ENCODE results near the gene BAZ2A.

The BAZ2A gene

GRCh38 chr12:56628671-56629458 lies 1.3 kb downstream of the BAZ2A start (continued):
- TF ChIP-seq, protein P1, sequence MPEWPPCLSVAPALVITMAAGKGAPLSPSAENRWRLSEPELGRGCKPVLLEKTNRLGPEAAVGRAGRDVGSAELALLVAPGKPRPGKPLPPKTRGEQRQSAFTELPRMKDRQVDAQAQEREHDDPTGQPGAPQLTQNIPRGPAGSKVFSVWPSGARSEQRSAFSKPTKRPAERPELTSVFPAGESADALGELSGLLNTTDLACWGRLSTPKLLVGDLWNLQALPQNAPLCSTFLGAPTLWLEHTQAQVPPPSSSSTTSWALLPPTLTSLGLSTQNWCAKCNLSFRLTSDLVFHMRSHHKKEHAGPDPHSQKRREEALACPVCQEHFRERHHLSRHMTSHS (tag by site-specific recombination; IDR thresholded peaks at IDR 0.05) = no peak
- TF ChIP-seq ZNF843 (tag by site-specific recombination; IDR thresholded peaks at IDR 0.05) (no peak), KLF8 (tag by site-specific recombination; IDR thresholded peaks at IDR 0.05) (no peak), ZNF274 (IDR thresholded peaks at IDR 0.05; ENCODE audit: low read length) (no peak), ZNF274 (tag by site-specific recombination; IDR thresholded peaks at IDR 0.05; ENCODE audit: borderline replicate concordance) (no peak), ATF2 (tag by site-specific recombination; IDR thresholded peaks at IDR 0.05; ENCODE audit: low read depth) (no peak), ZNF600 (tag by site-specific recombination; IDR thresholded peaks at IDR 0.05) (peak; percentile 72; the same call in 1 of the 2 replicates), ZNF391 (tag by site-specific recombination; IDR thresholded peaks at IDR 0.05; ENCODE audit: borderline replicate concordance, low read depth) (0 out of 2 replicates have a peak, but pooled peaks have one; percentile 21), ZNF792 (tag by site-specific recombination; IDR thresholded peaks at IDR 0.05) (no peak), ZBTB17 (tag by site-specific recombination; IDR thresholded peaks at IDR 0.05) (peak; percentile 94), ZNF175 (tag by site-specific recombination; IDR thresholded peaks at IDR 0.05) (no peak), ZNF704 (tag by site-specific recombination; IDR thresholded peaks at IDR 0.05) (no peak), HOXD13 (CRISPR knock-in tag; IDR thresholded peaks at IDR 0.05; ENCODE audit: borderline replicate concordance) (no peak), ZNF426 (tag by site-specific recombination; IDR thresholded peaks at IDR 0.05) (no peak), OSR2 (tag by site-specific recombination; IDR thresholded peaks at IDR 0.05) (no peak), ZNF366 (tag by site-specific recombination; conservative IDR thresholded peaks at IDR 0.05) (peak; percentile 92), ZNF670 (tag by site-specific recombination; IDR thresholded peaks at IDR 0.05; ENCODE audit: low read depth) (no peak), ZNF513 (tag by site-specific recombination; IDR thresholded peaks at IDR 0.05) (no peak; the same call in 1 of the 2 replicates), ZNF416 (tag by site-specific recombination; IDR thresholded peaks at IDR 0.05) (no peak), ZNF169 (tag by site-specific recombination; IDR thresholded peaks at IDR 0.05) (no peak), MYNN (tag by site-specific recombination; IDR thresholded peaks at IDR 0.05; ENCODE audit: borderline replicate concordance) (no peak), ZIC2 (tag by site-specific recombination; IDR thresholded peaks at IDR 0.05) (no peak), RBAK (tag by site-specific recombination; IDR thresholded peaks at IDR 0.05) (no peak), ZNF521 (tag by site-specific recombination; IDR thresholded peaks at IDR 0.05) (no peak), SP2 (tag by site-specific recombination; IDR thresholded peaks at IDR 0.05) (no peak), ZNF266 (tag by site-specific recombination; IDR thresholded peaks at IDR 0.05; ENCODE audit: low read depth) (no peak), ZNF48 (tag by site-specific recombination; IDR thresholded peaks at IDR 0.05) (no peak)
- TF ChIP-seq, protein P2, sequence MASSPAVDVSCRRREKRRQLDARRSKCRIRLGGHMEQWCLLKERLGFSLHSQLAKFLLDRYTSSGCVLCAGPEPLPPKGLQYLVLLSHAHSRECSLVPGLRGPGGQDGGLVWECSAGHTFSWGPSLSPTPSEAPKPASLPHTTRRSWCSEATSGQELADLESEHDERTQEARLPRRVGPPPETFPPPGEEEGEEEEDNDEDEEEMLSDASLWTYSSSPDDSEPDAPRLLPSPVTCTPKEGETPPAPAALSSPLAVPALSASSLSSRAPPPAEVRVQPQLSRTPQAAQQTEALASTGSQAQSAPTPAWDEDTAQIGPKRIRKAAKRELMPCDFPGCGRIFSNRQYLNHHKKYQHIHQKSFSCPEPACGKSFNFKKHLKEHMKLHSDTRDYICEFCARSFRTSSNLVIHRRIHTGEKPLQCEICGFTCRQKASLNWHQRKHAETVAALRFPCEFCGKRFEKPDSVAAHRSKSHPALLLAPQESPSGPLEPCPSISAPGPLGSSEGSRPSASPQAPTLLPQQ (tag by site-specific recombination; IDR thresholded peaks at IDR 0.05) = 0 out of 2 replicates have a peak, but pooled peaks have one; percentile 29
- TF ChIP-seq, protein P3, sequence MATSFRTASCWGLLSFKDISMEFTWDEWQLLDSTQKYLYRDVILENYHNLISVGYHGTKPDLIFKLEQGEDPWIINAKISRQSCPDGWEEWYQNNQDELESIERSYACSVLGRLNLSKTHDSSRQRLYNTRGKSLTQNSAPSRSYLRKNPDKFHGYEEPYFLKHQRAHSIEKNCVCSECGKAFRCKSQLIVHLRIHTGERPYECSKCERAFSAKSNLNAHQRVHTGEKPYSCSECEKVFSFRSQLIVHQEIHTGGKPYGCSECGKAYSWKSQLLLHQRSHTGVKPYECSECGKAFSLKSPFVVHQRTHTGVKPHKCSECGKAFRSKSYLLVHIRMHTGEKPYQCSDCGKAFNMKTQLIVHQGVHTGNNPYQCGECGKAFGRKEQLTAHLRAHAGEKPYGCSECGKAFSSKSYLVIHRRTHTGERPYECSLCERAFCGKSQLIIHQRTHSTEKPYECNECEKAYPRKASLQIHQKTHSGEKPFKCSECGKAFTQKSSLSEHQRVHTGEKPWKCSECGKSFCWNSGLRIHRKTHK (tag by site-specific recombination; IDR thresholded peaks at IDR 0.05) = no peak

Measured in HEK293 (cell line).